Breast epithelium (tissue), 3 donors: ENCODE data around the gene RAP2C.

Experiments
- POLR2A ChIP-seq: fragments of 450-650 bp; IDR thresholded peaks from one replicate; pipeline ENCODE4 v1.6.1; 2016; ENCODE audit warnings: antibody characterized with exemption, mild to moderate bottlenecking, moderate library complexity
- TF ChIP-seq, protein P1 (sequence below), 3 donors: fragments of 450-650 bp; IDR thresholded peaks; one replicate each; pipeline ENCODE4 v1.5.1; 2016 to 2017; ENCODE audit warnings: antibody characterized with exemption in 3 of 3, mild to moderate bottlenecking in 3 of 3, moderate library complexity in 3 of 3

DNA sequence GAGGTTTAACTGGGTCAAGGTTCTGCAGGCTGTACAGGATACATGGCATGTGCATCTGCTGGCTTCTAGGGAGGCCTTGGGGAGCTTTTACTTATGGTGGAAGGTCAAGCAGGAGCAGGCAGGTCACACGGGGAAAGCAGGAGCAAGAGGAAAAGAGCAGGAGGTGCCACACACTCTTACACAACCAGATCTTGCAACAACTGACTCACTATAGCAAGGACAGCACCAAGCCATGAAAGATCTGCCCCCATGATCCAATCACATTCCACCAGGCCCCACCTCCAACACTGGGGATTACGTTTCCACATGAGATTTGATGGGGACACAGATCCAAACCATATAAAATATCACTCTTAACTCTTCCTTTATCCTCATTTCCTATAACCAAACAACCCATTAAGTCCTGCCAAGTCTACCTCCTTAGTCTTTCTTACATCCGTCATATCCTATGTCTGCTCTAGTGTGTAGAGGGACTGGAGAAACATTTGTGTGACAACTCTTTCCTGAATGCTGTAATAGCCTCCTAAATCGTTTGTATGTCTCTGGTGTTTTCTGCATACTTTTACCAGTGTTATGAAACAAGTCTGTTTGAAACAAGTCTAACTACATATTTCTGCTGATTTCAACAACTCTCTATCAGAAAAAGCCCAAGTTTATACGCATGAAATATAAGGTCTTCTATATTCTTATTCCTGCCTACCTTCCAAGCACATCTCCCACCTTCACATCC lies 8.3 kb upstream of the RAP2C start:
- no peak for TF ChIP-seq POLR2A
- TF ChIP-seq, protein P1, sequence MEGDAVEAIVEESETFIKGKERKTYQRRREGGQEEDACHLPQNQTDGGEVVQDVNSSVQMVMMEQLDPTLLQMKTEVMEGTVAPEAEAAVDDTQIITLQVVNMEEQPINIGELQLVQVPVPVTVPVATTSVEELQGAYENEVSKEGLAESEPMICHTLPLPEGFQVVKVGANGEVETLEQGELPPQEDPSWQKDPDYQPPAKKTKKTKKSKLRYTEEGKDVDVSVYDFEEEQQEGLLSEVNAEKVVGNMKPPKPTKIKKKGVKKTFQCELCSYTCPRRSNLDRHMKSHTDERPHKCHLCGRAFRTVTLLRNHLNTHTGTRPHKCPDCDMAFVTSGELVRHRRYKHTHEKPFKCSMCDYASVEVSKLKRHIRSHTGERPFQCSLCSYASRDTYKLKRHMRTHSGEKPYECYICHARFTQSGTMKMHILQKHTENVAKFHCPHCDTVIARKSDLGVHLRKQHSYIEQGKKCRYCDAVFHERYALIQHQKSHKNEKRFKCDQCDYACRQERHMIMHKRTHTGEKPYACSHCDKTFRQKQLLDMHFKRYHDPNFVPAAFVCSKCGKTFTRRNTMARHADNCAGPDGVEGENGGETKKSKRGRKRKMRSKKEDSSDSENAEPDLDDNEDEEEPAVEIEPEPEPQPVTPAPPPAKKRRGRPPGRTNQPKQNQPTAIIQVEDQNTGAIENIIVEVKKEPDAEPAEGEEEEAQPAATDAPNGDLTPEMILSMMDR (IDR thresholded peaks at IDR 0.05) = no peak
